HepG2 (cell line): ENCODE data around the gene DISP2. TPM values are rescaled to one million over a fixed set of nuclear protein-coding genes. Genes with fewer than 3 reads are reported as not detected.
A peak's percentile ranks its signal among the peaks of the same experiment; 100 is the strongest.

Experiments
- CC2D1A ChIP-seq: sonication (generic); formaldehyde crosslinking; IDR thresholded peaks from 2 replicates; pipeline ENCODE4 v1.8.1; 2023; ENCODE audit warnings: mild to moderate bottlenecking, missing genetic modification reagents
- CSRNP2 ChIP-seq: sonication (generic); formaldehyde crosslinking; conservative IDR thresholded peaks from 2 replicates; pipeline ENCODE4 v1.8.0; 2022; ENCODE audit warnings: low read depth, missing genetic modification reagents
- HMG20B ChIP-seq: conservative IDR thresholded peaks from 2 replicates; pipeline ENCODE4 v1.6.1; 2016; ENCODE audit warnings: missing genetic modification reagents, missing compliant biosample characterization
- KAT8 ChIP-seq: IDR thresholded peaks from 2 replicates; pipeline ENCODE4 v1.6.1; 2016; ENCODE audit warnings: missing genetic modification reagents, missing compliant biosample characterization
- MBD4 ChIP-seq: IDR thresholded peaks from 2 replicates; pipeline ENCODE4 v1.6.1; 2012; ENCODE audit warnings: low read length, inconsistent platforms, borderline replicate concordance
- MBNL3 ChIP-seq: fragments of 250-450 bp; sonication (Bioruptor Pico); conservative IDR thresholded peaks from 2 replicates; pipeline ENCODE4 v1.8.0; 2022; ENCODE audit warnings: mild to moderate bottlenecking, inconsistent platforms
- NFKB2 ChIP-seq: sonication (generic); formaldehyde crosslinking; IDR thresholded peaks from 2 replicates; pipeline ENCODE4 v1.4.0; 2020; ENCODE audit warnings: missing genetic modification reagents, borderline replicate concordance
- NRL ChIP-seq: sonication (generic); formaldehyde crosslinking; IDR thresholded peaks from 2 replicates; pipeline ENCODE4 v1.5.0; 2020; ENCODE audit warnings: missing genetic modification reagents, mild to moderate bottlenecking, moderate library complexity, borderline replicate concordance
- SRSF4 ChIP-seq: fragments of 200-400 bp; formaldehyde crosslinking; IDR thresholded peaks from one replicate; pipeline ENCODE4 v1.6.1; 2018; ENCODE audit warnings: mild to moderate bottlenecking, low read depth, low read length, moderate library complexity; ENCODE audit not compliant: poor library complexity, severe bottlenecking
- TBX2 ChIP-seq: sonication (generic); formaldehyde crosslinking; IDR thresholded peaks from 2 replicates; pipeline ENCODE4 v1.5.0; 2020; ENCODE audit warnings: missing genetic modification reagents, mild to moderate bottlenecking, borderline replicate concordance
- YY1 ChIP-seq: IDR thresholded peaks from 2 replicates; pipeline ENCODE4 v1.6.1; 2011; ENCODE audit warnings: low read length, low read depth, moderate library complexity, mild to moderate bottlenecking; ENCODE audit not compliant: insufficient read depth, insufficient replicate concordance
- ZBTB26 ChIP-seq: IDR thresholded peaks from 2 replicates; pipeline ENCODE4 v1.6.1; 2016; ENCODE audit warnings: missing compliant biosample characterization, missing genetic modification reagents, borderline replicate concordance
- ZNF614 ChIP-seq: IDR thresholded peaks from 2 replicates; pipeline ENCODE4 v1.6.1; 2018; ENCODE audit warnings: missing biosample characterization, missing genetic modification reagents, inconsistent platforms, borderline replicate concordance
- ZNF646 ChIP-seq: sonication (generic); formaldehyde crosslinking; IDR thresholded peaks from 2 replicates; pipeline ENCODE4 v1.9.0; 2021; ENCODE audit warnings: mild to moderate bottlenecking, missing genetic modification reagents
- polyA plus RNA-seq, 8 experiments: library from polyadenylated mRNA; depleted of rRNA in 3 of 8; stranded (reverse) in 7 of 8; unstranded in 1 of 8; fragments of >200 nt; fragmentation: Illumina TruSeq in 4 of 8; extraction: Trizol in 4 of 8; gene quantifications; 2 replicates each; pipeline versions ENCODE4 v1.2.1 to v1.2.3, GENCODE V29; 2011 to 2016; ENCODE audit warnings: low read depth in 4 of 8, missing spikeins in 1 of 8, mixed read lengths in 1 of 8; ENCODE audit not compliant: insufficient read depth in 1 of 8
- total RNA-seq, 5 experiments: library from RNA; depleted of rRNA; stranded (reverse); fragments of >200 nt; fragmentation: Illumina TruSeq; extraction: Trizol; gene quantifications; 2 replicates each; pipeline ENCODE4 v1.2.3, GENCODE V29; 2016; ENCODE audit warnings: low read depth in 1 of 5

The DISP2 gene
- total and polyA plus RNA-seq, 2 of the 13 experiments (the other 11 are each of a cell fraction or from before 2014, with no cell fraction given) = 0.09 to 0.32 TPM

- TF ChIP-seq ZNF646 = no peak
- no peak for TF ChIP-seq SRSF4
- TF ChIP-seq MBD4 = no peak
- no peak for TF ChIP-seq CC2D1A
- peak; percentile 75; the same call in 1 of the 2 replicates for TF ChIP-seq NFKB2 (CRISPR knock-in tag)
- 0 out of 2 replicates have a peak, but pooled peaks have one; percentile 33 for TF ChIP-seq ZBTB26
- no peak for TF ChIP-seq HMG20B
- TF ChIP-seq NRL (CRISPR knock-in tag) = no peak; the same call in 1 of the 2 replicates
- TF ChIP-seq CSRNP2 (CRISPR knock-in tag) = no peak
- no peak for TF ChIP-seq ZNF614 (CRISPR knock-in tag)
- peak; percentile 65 for TF ChIP-seq YY1
- TF ChIP-seq MBNL3 (CRISPR knock-in tag) = no peak
- TF ChIP-seq TBX2 (CRISPR knock-in tag) = peak; percentile 62
- peak; percentile 52; the same call in 1 of the 2 replicates for TF ChIP-seq KAT8 (CRISPR knock-in tag)
- TF ChIP-seq, all 625 proteins: peak for 168
Observed at GRCh38 chr15:40323239-40323952, 34.6 kb upstream of the DISP2 start, which contains the start of gene INAFM2 (continued).
